ENCODE results near the gene AFP. TPM values are rescaled to one million over a fixed set of nuclear protein-coding genes. Genes with fewer than 3 reads are reported as not detected.

AFP gene
- total and polyA plus RNA-seq, 2 of the 13 experiments (the other 11 are each of a cell fraction or from before 2014, with no cell fraction given), result 9,434 to 13,105 TPM

DNA sequence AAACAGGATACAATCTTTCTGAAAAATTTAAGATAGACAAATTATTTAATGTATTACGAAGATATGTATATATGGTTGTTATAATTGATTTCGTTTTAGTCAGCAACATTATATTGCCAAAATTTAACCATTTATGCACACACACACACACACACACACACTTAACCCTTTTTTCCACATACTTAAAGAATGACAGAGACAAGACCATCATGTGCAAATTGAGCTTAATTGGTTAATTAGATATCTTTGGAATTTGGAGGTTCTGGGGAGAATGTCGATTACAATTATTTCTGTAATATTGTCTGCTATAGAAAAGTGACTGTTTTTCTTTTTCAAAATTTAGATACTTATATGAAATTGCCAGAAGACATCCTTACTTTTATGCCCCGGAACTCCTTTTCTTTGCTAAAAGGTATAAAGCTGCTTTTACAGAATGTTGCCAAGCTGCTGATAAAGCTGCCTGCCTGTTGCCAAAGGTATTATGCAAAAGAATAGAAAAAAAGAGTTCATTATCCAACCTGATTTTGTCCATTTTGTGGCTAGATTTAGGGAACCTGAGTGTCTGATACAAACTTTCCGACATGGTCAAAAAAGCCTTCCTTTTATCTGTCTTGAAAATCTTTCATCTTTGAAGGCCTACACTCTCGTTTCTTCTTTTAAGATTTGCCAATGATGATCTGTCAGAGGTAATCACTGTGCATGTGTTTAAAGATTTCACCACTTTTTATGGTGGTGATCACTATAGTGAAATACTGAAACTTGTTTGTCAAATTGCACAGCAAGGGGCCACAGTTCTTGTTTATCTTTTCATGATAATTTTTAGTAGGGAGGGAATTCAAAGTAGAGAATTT lies 26.8 kb upstream of the AFP start (continued):
- TF ChIP-seq EP300 (IDR thresholded peaks at IDR 0.05; ENCODE audit: low read depth in 2 of 2, low read length in 2 of 2), result no peak
- no peak for TF ChIP-seq EP300 (CRISPR knock-in tag; IDR thresholded peaks at IDR 0.05; ENCODE audit: borderline replicate concordance)
- TF ChIP-seq, protein P1, sequence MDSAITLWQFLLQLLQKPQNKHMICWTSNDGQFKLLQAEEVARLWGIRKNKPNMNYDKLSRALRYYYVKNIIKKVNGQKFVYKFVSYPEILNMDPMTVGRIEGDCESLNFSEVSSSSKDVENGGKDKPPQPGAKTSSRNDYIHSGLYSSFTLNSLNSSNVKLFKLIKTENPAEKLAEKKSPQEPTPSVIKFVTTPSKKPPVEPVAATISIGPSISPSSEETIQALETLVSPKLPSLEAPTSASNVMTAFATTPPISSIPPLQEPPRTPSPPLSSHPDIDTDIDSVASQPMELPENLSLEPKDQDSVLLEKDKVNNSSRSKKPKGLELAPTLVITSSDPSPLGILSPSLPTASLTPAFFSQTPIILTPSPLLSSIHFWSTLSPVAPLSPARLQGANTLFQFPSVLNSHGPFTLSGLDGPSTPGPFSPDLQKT (CRISPR knock-in tag; IDR thresholded peaks at IDR 0.05; ENCODE audit: borderline replicate concordance), result no peak
- TF ChIP-seq, protein P2, sequence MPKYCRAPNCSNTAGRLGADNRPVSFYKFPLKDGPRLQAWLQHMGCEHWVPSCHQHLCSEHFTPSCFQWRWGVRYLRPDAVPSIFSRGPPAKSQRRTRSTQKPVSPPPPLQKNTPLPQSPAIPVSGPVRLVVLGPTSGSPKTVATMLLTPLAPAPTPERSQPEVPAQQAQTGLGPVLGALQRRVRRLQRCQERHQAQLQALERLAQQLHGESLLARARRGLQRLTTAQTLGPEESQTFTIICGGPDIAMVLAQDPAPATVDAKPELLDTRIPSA (CRISPR knock-in tag; IDR thresholded peaks at IDR 0.05; ENCODE audit: borderline replicate concordance), result no peak
- TF ChIP-seq ZNF225 (CRISPR knock-in tag; IDR thresholded peaks at IDR 0.05), result no peak
- TF ChIP-seq MIXL1 (CRISPR knock-in tag; IDR thresholded peaks at IDR 0.05), result 0 out of 2 replicates have a peak, but pooled peaks have one; percentile 26
- TF ChIP-seq ZNF547 (CRISPR knock-in tag; IDR thresholded peaks at IDR 0.05), result no peak
- TF ChIP-seq PAX8 (CRISPR knock-in tag; IDR thresholded peaks at IDR 0.05; ENCODE audit: borderline replicate concordance), result no peak
- TF ChIP-seq ZNF329 (CRISPR knock-in tag; IDR thresholded peaks at IDR 0.05; ENCODE audit: low read depth), result no peak
- TF ChIP-seq EED (CRISPR knock-in tag; IDR thresholded peaks at IDR 0.05), result no peak
- TF ChIP-seq ZFP36L2 (CRISPR knock-in tag; IDR thresholded peaks at IDR 0.05), result no peak
- no peak for TF ChIP-seq RFX5 (IDR thresholded peaks at IDR 0.05; ENCODE audit: low read depth, low read length)
- TF ChIP-seq, protein P3, sequence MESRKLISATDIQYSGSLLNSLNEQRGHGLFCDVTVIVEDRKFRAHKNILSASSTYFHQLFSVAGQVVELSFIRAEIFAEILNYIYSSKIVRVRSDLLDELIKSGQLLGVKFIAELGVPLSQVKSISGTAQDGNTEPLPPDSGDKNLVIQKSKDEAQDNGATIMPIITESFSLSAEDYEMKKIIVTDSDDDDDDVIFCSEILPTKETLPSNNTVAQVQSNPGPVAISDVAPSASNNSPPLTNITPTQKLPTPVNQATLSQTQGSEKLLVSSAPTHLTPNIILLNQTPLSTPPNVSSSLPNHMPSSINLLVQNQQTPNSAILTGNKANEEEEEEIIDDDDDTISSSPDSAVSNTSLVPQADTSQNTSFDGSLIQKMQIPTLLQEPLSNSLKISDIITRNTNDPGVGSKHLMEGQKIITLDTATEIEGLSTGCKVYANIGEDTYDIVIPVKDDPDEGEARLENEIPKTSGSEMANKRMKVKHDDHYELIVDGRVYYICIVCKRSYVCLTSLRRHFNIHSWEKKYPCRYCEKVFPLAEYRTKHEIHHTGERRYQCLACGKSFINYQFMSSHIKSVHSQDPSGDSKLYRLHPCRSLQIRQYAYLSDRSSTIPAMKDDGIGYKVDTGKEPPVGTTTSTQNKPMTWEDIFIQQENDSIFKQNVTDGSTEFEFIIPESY (CRISPR knock-in tag; IDR thresholded peaks at IDR 0.05), result no peak
- TF ChIP-seq ZFP82 (CRISPR knock-in tag; IDR thresholded peaks at IDR 0.05; ENCODE audit: borderline replicate concordance), result no peak
- no peak for TF ChIP-seq ZNF615 (CRISPR knock-in tag; IDR thresholded peaks at IDR 0.05; ENCODE audit: borderline replicate concordance)
- TF ChIP-seq SETDB1 (CRISPR knock-in tag; IDR thresholded peaks at IDR 0.05; ENCODE audit: borderline replicate concordance), result no peak
- no peak for TF ChIP-seq KLF9 (CRISPR knock-in tag; IDR thresholded peaks at IDR 0.05; ENCODE audit: low read depth)
- no peak for TF ChIP-seq SMAD3 (CRISPR knock-in tag; IDR thresholded peaks at IDR 0.05)
- TF ChIP-seq NFYB (CRISPR knock-in tag; IDR thresholded peaks at IDR 0.05), result no peak
- no peak for TF ChIP-seq NR2F1 (CRISPR knock-in tag; IDR thresholded peaks at IDR 0.05)
- TF ChIP-seq, protein P4, sequence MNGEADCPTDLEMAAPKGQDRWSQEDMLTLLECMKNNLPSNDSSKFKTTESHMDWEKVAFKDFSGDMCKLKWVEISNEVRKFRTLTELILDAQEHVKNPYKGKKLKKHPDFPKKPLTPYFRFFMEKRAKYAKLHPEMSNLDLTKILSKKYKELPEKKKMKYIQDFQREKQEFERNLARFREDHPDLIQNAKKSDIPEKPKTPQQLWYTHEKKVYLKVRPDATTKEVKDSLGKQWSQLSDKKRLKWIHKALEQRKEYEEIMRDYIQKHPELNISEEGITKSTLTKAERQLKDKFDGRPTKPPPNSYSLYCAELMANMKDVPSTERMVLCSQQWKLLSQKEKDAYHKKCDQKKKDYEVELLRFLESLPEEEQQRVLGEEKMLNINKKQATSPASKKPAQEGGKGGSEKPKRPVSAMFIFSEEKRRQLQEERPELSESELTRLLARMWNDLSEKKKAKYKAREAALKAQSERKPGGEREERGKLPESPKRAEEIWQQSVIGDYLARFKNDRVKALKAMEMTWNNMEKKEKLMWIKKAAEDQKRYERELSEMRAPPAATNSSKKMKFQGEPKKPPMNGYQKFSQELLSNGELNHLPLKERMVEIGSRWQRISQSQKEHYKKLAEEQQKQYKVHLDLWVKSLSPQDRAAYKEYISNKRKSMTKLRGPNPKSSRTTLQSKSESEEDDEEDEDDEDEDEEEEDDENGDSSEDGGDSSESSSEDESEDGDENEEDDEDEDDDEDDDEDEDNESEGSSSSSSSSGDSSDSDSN (CRISPR knock-in tag; IDR thresholded peaks at IDR 0.05), result no peak
- no peak for TF ChIP-seq ZNF101 (CRISPR knock-in tag; IDR thresholded peaks at IDR 0.05; ENCODE audit: borderline replicate concordance, low read depth)
